Calu3 (cell line): ENCODE data around the gene KIAA0825. TPM values are rescaled to one million over a fixed set of nuclear protein-coding genes. Genes with fewer than 3 reads are reported as not detected.

Experiments used
- BruUV-seq: library from RNA; stranded (reverse); fragments of 400-500 nt; replicated peaks from 2 replicates; lab custom pipeline; 2021; lab: Mats Ljungman, UMichigan
- CTCF ChIA-PET: fragments of 300-600 bp; sonication (Branson Sonifier 250); formaldehyde crosslinking; loops from one replicate; lab custom pipeline; 2022; ENCODE audit warnings: antibody characterized with exemption; lab: Charles Lee
- DNase-seq: peaks from one replicate; pipeline ENCODE4 v3.0.0; 2022
- H3K27ac Mint-ChIP-seq: one replicate; pipeline ENCODE4 v1.8.0; 2022; ENCODE audit warnings: mixed read lengths; ENCODE audit not compliant: unreplicated experiment
- H3K27me3 Mint-ChIP-seq: one replicate; pipeline ENCODE4 v1.8.0; 2022; ENCODE audit warnings: mixed read lengths; ENCODE audit not compliant: unreplicated experiment
- H3K36me3 Mint-ChIP-seq: one replicate; pipeline ENCODE4 v1.8.0; 2022; ENCODE audit warnings: mild to moderate bottlenecking, moderate library complexity, mixed read lengths; ENCODE audit not compliant: insufficient read depth, unreplicated experiment
- H3K4me1 Mint-ChIP-seq: one replicate; pipeline ENCODE4 v1.8.0; 2022; ENCODE audit warnings: mild to moderate bottlenecking, low read depth, mixed read lengths; ENCODE audit not compliant: unreplicated experiment
- H3K4me3 Mint-ChIP-seq: one replicate; pipeline ENCODE4 v1.8.0; 2022; ENCODE audit warnings: mild to moderate bottlenecking, low read depth, moderate library complexity, mixed read lengths; ENCODE audit not compliant: unreplicated experiment
- H3K9me3 Mint-ChIP-seq: one replicate; pipeline ENCODE4 v1.8.0; 2022; ENCODE audit warnings: low read depth, mixed read lengths; ENCODE audit not compliant: unreplicated experiment
- CTCF ChIP-seq: fragments of 200-600 bp; IDR thresholded peaks from one replicate; pipeline ENCODE4 v1.8.0; 2022; ENCODE audit warnings: antibody characterized with exemption; ENCODE audit not compliant: unreplicated experiment
- intact Hi-C: fragments of 100-400 bp; cut with micrococcal nuclease; formaldehyde crosslinking; loops from one replicate; pipeline ENCODE4 v1.10.0; 2022; ENCODE audit not compliant: unreplicated experiment
- total RNA-seq: library from RNA; stranded (reverse); gene quantifications from 2 replicates; pipeline ENCODE4 v1.2.3, GENCODE V29; 2022

The KIAA0825 gene
- total RNA-seq, 1 experiment from 2014 or later: 1.9 TPM

GRCh38 chr5:94562327-94562971 is 56.0 kb downstream of the KIAA0825 start:
- Mint-ChIP-seq H3K27me3 (no peaks in the 10 kb centered on the region), H3K36me3 (no peaks in the 10 kb centered on the region), H3K4me1 (no peaks in the 10 kb centered on the region), H3K9me3 (no peaks in the 10 kb centered on the region), H3K27ac (no peak overlapping the region), H3K4me3 (no peak overlapping the region)
- intact Hi-C loops: no loop called here
- no peak for TF ChIP-seq CTCF
- CTCF ChIA-PET: no interaction called here
- no TSS peak for BruUV-seq
- no peak for DNase-seq

- Mint-ChIP-seq H3K4me1 (no peaks in the 10 kb centered on the region), H3K27ac (no peak overlapping the region), H3K9me3 (no peaks in the 10 kb centered on the region), H3K4me3 (no peak overlapping the region), H3K27me3 (no peaks in the 10 kb centered on the region), H3K36me3 (no peaks in the 10 kb centered on the region)
- no peak for TF ChIP-seq CTCF
- CTCF ChIA-PET: no interaction called here
- no peak for DNase-seq
- intact Hi-C loops: no loop called here
- BruUV-seq: no TSS peak
These were observed 60.4 kb downstream of the KIAA0825 start for GRCh38 chr5:94558028-94558427.

GRCh38 chr5:94551858-94552257 is 66.5 kb downstream of the KIAA0825 start:
- Mint-ChIP-seq H3K4me3 (no peak overlapping the region), H3K27ac (no peak overlapping the region), H3K27me3 (no peaks in the 10 kb centered on the region), H3K36me3 (no peaks in the 10 kb centered on the region), H3K4me1 (no peaks in the 10 kb centered on the region), H3K9me3 (no peaks in the 10 kb centered on the region)
- DNase-seq: no peak
- no peak for TF ChIP-seq CTCF
- BruUV-seq: no TSS peak
- intact Hi-C loops: no loop called here
- CTCF ChIA-PET: no interaction called here

- intact Hi-C loops: no loop called here
- no TSS peak for BruUV-seq
- no peak for DNase-seq
- Mint-ChIP-seq H3K4me1 (no peaks in the 10 kb centered on the region), H3K27me3 (no peaks in the 10 kb centered on the region), H3K36me3 (no peaks in the 10 kb centered on the region), H3K9me3 (peaks cover 3% of the 10 kb centered on the region), H3K27ac (no peak overlapping the region), H3K4me3 (no peak overlapping the region)
- no peak for TF ChIP-seq CTCF
- CTCF ChIA-PET: no interaction called here
These were observed 72.4 kb downstream of the KIAA0825 start for GRCh38 chr5:94545870-94546625.
